Motor neuron (in vitro differentiated cells): Measurements from ENCODE around the gene CELA1. TPM values are rescaled to one million over a fixed set of nuclear protein-coding genes. Genes with fewer than 3 reads are reported as not detected.
"Not testable (repeated sequence)": the region's sequence is repeated elsewhere in the genome, so short reads cannot be mapped to it uniquely, and the experiment has no call there.

Experiments
- ATAC-seq, 8 experiments: fragments of 200-7000 bp; cut with Tn5 transposase; replicated peaks in 6 of 8; 2 replicates each; pipeline ENCODE4 v1.8.0; 2021; ENCODE audit warnings: mild to moderate bottlenecking in 8 of 8, moderate library complexity in 8 of 8
- H3K27ac ChIP-seq, 2 donors: fragments of 250-450 bp; sonication (Bioruptor Pico); 2 replicates each; pipeline ENCODE4 v1.9.0; 2021; ENCODE audit warnings: antibody characterized with exemption in 2 of 2, mild to moderate bottlenecking in 2 of 2, moderate library complexity in 1 of 2
- H3K4me1 ChIP-seq, 2 donors: fragments of 250-450 bp; sonication (Bioruptor Pico); replicated peaks in 1 of 2; 2 replicates each; pipeline ENCODE4 v1.6.1; 2021; ENCODE audit warnings: antibody characterized with exemption in 2 of 2, mild to moderate bottlenecking in 2 of 2, moderate library complexity in 1 of 2
- H3K4me3 ChIP-seq, 5 donors: fragments of 250-450 bp; sonication (Bioruptor Pico); 2 replicates each; pipeline ENCODE4 v1.9.0; 2021; ENCODE audit warnings: antibody characterized with exemption in 5 of 5, mild to moderate bottlenecking in 5 of 5, moderate library complexity in 4 of 5
- WGBS, 10 experiments: fragments of 450-650 bp; shearing (Covaris generic); methylation state at CpG; one replicate each; pipeline ENCODE4 v1.0.0; 2022; 5-methylcytosine and 5-hydroxymethylcytosine counted together
- in situ Hi-C, 9 experiments: fragments of 400-800 bp; cut with MboI; loops; one replicate each; pipeline ENCODE4 v1.15.0; 2021; ENCODE audit warnings: low sequenced_read_pairs in 9 of 9, low pct_unique_long_range_greater_than_20kb in 2 of 9; ENCODE audit not compliant: unreplicated experiment in 9 of 9
- total RNA-seq, 8 experiments: library from RNA; unstranded; fragments of 300-600 nt; gene quantifications; 2 replicates each; pipeline versions ENCODE4 v1.2.3 to v1.2.4, GENCODE V29; 2022

CELA1 gene
- total RNA-seq, 8 experiments from 2014 or later, result not detected

GRCh38 chr12:51318846-51319599 lies 27.5 kb downstream of the CELA1 start:
- no peaks in the 10 kb centered on the region for H3K4me1 ChIP-seq
- in situ Hi-C loops, result no loop called here
- H3K27ac ChIP-seq, result no peak overlapping the region
- WGBS, 10 experiments, result 0 to 100% (median 54%) methylated on average over 1 to 3 of the region's 3 CpGs
- H3K4me3 ChIP-seq, result no peak overlapping the region
- peak in 3 of 8 experiments; percentile 74 to 82 (median 74) for ATAC-seq

GRCh38 chr12:51318057-51318806 lies 28.2 kb downstream of the CELA1 start:
- H3K27ac ChIP-seq, H3K4me1 ChIP-seq, H3K4me3 ChIP-seq, in situ Hi-C loops: not testable (repeated sequence)
- 60 to 100% (median 96%) methylated on average over 1 to 4 of the region's 8 CpGs; no CpG with 5 or more reads in 1 of the 10 experiments for WGBS, 10 experiments
- peak in 1 of 8 experiments; percentile 11 for ATAC-seq

- Histone ChIP-seq H3K27ac (no peak overlapping the region), H3K4me1 (no peaks in the 10 kb centered on the region), H3K4me3 (no peak overlapping the region)
- in situ Hi-C loops, result no loop called here
- 100% methylated on average over 1 of the region's 1 CpG; no CpG with 5 or more reads in 8 of the 10 experiments for WGBS, 10 experiments
- no peak for ATAC-seq
Observed at GRCh38 chr12:51311389-51311788, 35.1 kb downstream of the CELA1 start.

GRCh38 chr12:51307655-51308593 lies 38.6 kb downstream of the CELA1 start:
- Histone ChIP-seq H3K4me1 (no peaks in the 10 kb centered on the region), H3K4me3 (no peak overlapping the region), H3K27ac (no peak overlapping the region)
- 0 to 100% (median 77%) methylated on average over 1 to 5 of the region's 6 CpGs for WGBS, 10 experiments
- in situ Hi-C loops, result no loop called here
- peak in 3 of 8 experiments; percentile 100 for ATAC-seq

- 50 to 100% (median 90%) methylated on average over 1 to 5 of the region's 5 CpGs; no CpG with 5 or more reads in 1 of the 10 experiments for WGBS, 10 experiments
- no peak overlapping the region for H3K27ac ChIP-seq
- no peak for ATAC-seq
- H3K4me3 ChIP-seq, result no peak overlapping the region
- H3K4me1 ChIP-seq, result no peaks in the 10 kb centered on the region
- in situ Hi-C loops, result no loop called here
Observed at GRCh38 chr12:51306507-51306906, 40.0 kb downstream of the CELA1 start.

GRCh38 chr12:51300768-51301167 lies 45.7 kb downstream of the CELA1 start:
- H3K27ac ChIP-seq, in situ Hi-C loops, H3K4me3 ChIP-seq, ATAC-seq, H3K4me1 ChIP-seq: not testable (repeated sequence)
- 77 to 96% (median 86%) methylated on average over 4 to 10 of the region's 10 CpGs; no CpG with 5 or more reads in 2 of the 10 experiments for WGBS, 10 experiments

- Histone ChIP-seq H3K4me1 (peaks cover 0 to 5% of the 10 kb centered on the region in 2 donors), H3K27ac (no peak overlapping the region), H3K4me3 (no peak overlapping the region)
- ATAC-seq, result no peak
- 55 to 100% (median 83%) methylated on average over 1 to 3 of the region's 5 CpGs; no CpG with 5 or more reads in 3 of the 10 experiments for WGBS, 10 experiments
- in situ Hi-C loops, result no loop called here
Observed at GRCh38 chr12:51295651-51296050, 50.8 kb downstream of the CELA1 start.

GRCh38 chr12:51294097-51294496 lies 52.4 kb downstream of the CELA1 start:
- ATAC-seq, result peak in 2 of 8 experiments; percentile 55 to 69
- in situ Hi-C loops, H3K4me3 ChIP-seq, H3K27ac ChIP-seq, H3K4me1 ChIP-seq: not testable (repeated sequence)
- WGBS, 10 experiments, result 29 to 100% (median 83%) methylated on average over 1 to 9 of the region's 10 CpGs; no CpG with 5 or more reads in 2 of the 10 experiments

GRCh38 chr12:51293696-51294095 lies 52.8 kb downstream of the CELA1 start:
- ATAC-seq, result peak in 2 of 8 experiments; percentile 57 to 82
- H3K4me3 ChIP-seq, result no peak overlapping the region
- no peak overlapping the region for H3K27ac ChIP-seq
- in situ Hi-C loops, result no loop called here
- no peaks in the 10 kb centered on the region for H3K4me1 ChIP-seq

GRCh38 chr12:51291603-51292513 lies 54.6 kb downstream of the CELA1 start:
- H3K27ac ChIP-seq, H3K4me1 ChIP-seq, H3K4me3 ChIP-seq, in situ Hi-C loops: not testable (repeated sequence)
- 4 to 97% (median 71%) methylated on average over 1 to 5 of the region's 9 CpGs for WGBS, 10 experiments
- peak in 2 of 8 experiments; percentile 36 to 96 for ATAC-seq

- whole genome bisulfite sequencing, 10 experiments, result 83 to 100% (median 100%) methylated on average over 1 of the region's 1 CpG; no CpG with 5 or more reads in 3 of the 10 experiments
- H3K4me1 ChIP-seq, result no peaks in the 10 kb centered on the region
- ATAC-seq, result no peak
- no peak overlapping the region for H3K27ac ChIP-seq
- in situ Hi-C loops, result no loop called here
- H3K4me3 ChIP-seq, result no peak overlapping the region
Observed at GRCh38 chr12:51285843-51286242, 60.6 kb downstream of the CELA1 start.
